ENCODE measurements around the gene ERC1.
"Not testable (repeated sequence)": the region's sequence is repeated elsewhere in the genome, so short reads cannot be mapped to it uniquely, and the experiment has no call there.

The ERC1 gene

GRCh38 chr12:1046727-1047126, 55.7 kb downstream of the ERC1 start:
- TF ChIP-seq EZH2 (IDR thresholded peaks at IDR 0.05) = no peak
- no peak for TF ChIP-seq FOXP2 (optimal IDR thresholded peaks at IDR 0.05; ENCODE audit: control extremely low read depth, extremely low read length, insufficient read depth)
- TF ChIP-seq POLR2AphosphoS5 (IDR thresholded peaks at IDR 0.05; ENCODE audit: borderline replicate concordance, low read depth, low read length) = no peak
- Histone ChIP-seq H3K27ac (no peak overlapping the region), H3K9ac (ENCODE audit: insufficient read length) (no peak overlapping the region), H3K4me3 (no peak overlapping the region), H3K36me3 (ENCODE audit: insufficient read depth, low read length) (no peaks in the 10 kb centered on the region), H3K9me3 (ENCODE audit: low read depth, low read length) (no peaks in the 10 kb centered on the region)
- no peak for DNase-seq (ENCODE audit: low read depth, low spot score)

GRCh38 chr12:1047898-1048660, 57.1 kb downstream of the ERC1 start:
- DNase-seq (ENCODE audit: low read depth, low spot score) = peak; percentile 22
- peak overlapping the region; percentile 50; the same call in 1 of the 2 replicates for H3K27ac ChIP-seq

GRCh38 chr12:1050059-1050707, 59.2 kb downstream of the ERC1 start:
- H3K9ac ChIP-seq (ENCODE audit: insufficient read length) = no peak overlapping the region
- H3K27ac ChIP-seq = no peak overlapping the region
- H3K9me3 ChIP-seq (ENCODE audit: low read depth, low read length) = no peaks in the 10 kb centered on the region
- TF ChIP-seq POLR2AphosphoS5 (IDR thresholded peaks at IDR 0.05; ENCODE audit: borderline replicate concordance, low read depth, low read length) (no peak), FOXP2 (optimal IDR thresholded peaks at IDR 0.05; ENCODE audit: control extremely low read depth, extremely low read length, insufficient read depth) (no peak), EZH2 (IDR thresholded peaks at IDR 0.05) (no peak)
- no peak overlapping the region for H3K4me3 ChIP-seq
- no peaks in the 10 kb centered on the region for H3K36me3 ChIP-seq (ENCODE audit: insufficient read depth, low read length)
- no peak for DNase-seq (ENCODE audit: low read depth, low spot score)

More at GRCh38 chr12:1047898-1048660, 57.1 kb downstream of the ERC1 start:
- Histone ChIP-seq H3K9me3 (ENCODE audit: low read depth, low read length) (no peaks in the 10 kb centered on the region), H3K36me3 (ENCODE audit: insufficient read depth, low read length) (no peaks in the 10 kb centered on the region), H3K4me3 (peak overlapping the region; percentile 39), H3K9ac (ENCODE audit: insufficient read length) (no peak overlapping the region)
- TF ChIP-seq EZH2 (IDR thresholded peaks at IDR 0.05) (no peak), POLR2AphosphoS5 (IDR thresholded peaks at IDR 0.05; ENCODE audit: borderline replicate concordance, low read depth, low read length) (no peak), FOXP2 (optimal IDR thresholded peaks at IDR 0.05; ENCODE audit: control extremely low read depth, extremely low read length, insufficient read depth) (no peak)

- not testable (repeated sequence) for H3K9me3 ChIP-seq (ENCODE audit: low read depth, low read length); H3K27ac ChIP-seq; H3K4me3 ChIP-seq; H3K36me3 ChIP-seq (ENCODE audit: insufficient read depth, low read length); H3K9ac ChIP-seq (ENCODE audit: insufficient read length); DNase-seq (ENCODE audit: low read depth, low spot score)
These were observed 60.6 kb downstream of the ERC1 start for GRCh38 chr12:1051672-1052071.

GRCh38 chr12:1053690-1054089, 62.7 kb downstream of the ERC1 start:
- Histone ChIP-seq H3K9ac (ENCODE audit: insufficient read length) (no peak overlapping the region), H3K4me3 (no peak overlapping the region), H3K27ac (no peak overlapping the region), H3K36me3 (ENCODE audit: insufficient read depth, low read length) (no peaks in the 10 kb centered on the region), H3K9me3 (ENCODE audit: low read depth, low read length) (peaks cover 7% of the 10 kb centered on the region; the same call in 1 of the 2 replicates)
- no peak for DNase-seq (ENCODE audit: low read depth, low spot score)
- TF ChIP-seq POLR2AphosphoS5 (IDR thresholded peaks at IDR 0.05; ENCODE audit: borderline replicate concordance, low read depth, low read length) = no peak
- TF ChIP-seq FOXP2 (optimal IDR thresholded peaks at IDR 0.05; ENCODE audit: control extremely low read depth, extremely low read length, insufficient read depth) = no peak

- no peak for DNase-seq (ENCODE audit: low read depth, low spot score)
- 0 out of 2 replicates have a peak, but pooled peaks cover 3% of the 10 kb centered on the region for H3K36me3 ChIP-seq (ENCODE audit: insufficient read depth, low read length)
- no peak overlapping the region for H3K4me3 ChIP-seq
- H3K27ac ChIP-seq = 0 out of 2 replicates have a peak overlapping the region, but pooled peaks have one; percentile 19
- no peak overlapping the region for H3K9ac ChIP-seq (ENCODE audit: insufficient read length)
- H3K9me3 ChIP-seq (ENCODE audit: low read depth, low read length) = peaks cover 8% of the 10 kb centered on the region; the same call in 1 of the 2 replicates
- TF ChIP-seq FOXP2 (optimal IDR thresholded peaks at IDR 0.05; ENCODE audit: control extremely low read depth, extremely low read length, insufficient read depth) (no peak), POLR2AphosphoS5 (IDR thresholded peaks at IDR 0.05; ENCODE audit: borderline replicate concordance, low read depth, low read length) (no peak), EZH2 (IDR thresholded peaks at IDR 0.05) (no peak)
These were observed 63.3 kb downstream of the ERC1 start for GRCh38 chr12:1054117-1054870.

GRCh38 chr12:1056390-1056789, 65.4 kb downstream of the ERC1 start:
- H3K36me3 ChIP-seq (ENCODE audit: insufficient read depth, low read length) = 0 out of 2 replicates have a peak, but pooled peaks cover 3% of the 10 kb centered on the region
- no peak overlapping the region for H3K27ac ChIP-seq
- H3K9me3 ChIP-seq (ENCODE audit: low read depth, low read length) = peaks cover 13% of the 10 kb centered on the region; the same call in 1 of the 2 replicates
- no peak for DNase-seq (ENCODE audit: low read depth, low spot score)
- no peak overlapping the region for H3K4me3 ChIP-seq
- TF ChIP-seq POLR2AphosphoS5 (IDR thresholded peaks at IDR 0.05; ENCODE audit: borderline replicate concordance, low read depth, low read length) = no peak
- TF ChIP-seq EZH2 (IDR thresholded peaks at IDR 0.05) = no peak
- no peak for TF ChIP-seq FOXP2 (optimal IDR thresholded peaks at IDR 0.05; ENCODE audit: control extremely low read depth, extremely low read length, insufficient read depth)
- H3K9ac ChIP-seq (ENCODE audit: insufficient read length) = no peak overlapping the region

- Histone ChIP-seq H3K9ac (ENCODE audit: insufficient read length) (no peak overlapping the region), H3K4me3 (no peak overlapping the region), H3K27ac (no peak overlapping the region), H3K9me3 (ENCODE audit: low read depth, low read length) (peaks cover 18% of the 10 kb centered on the region; the same call in 1 of the 2 replicates), H3K36me3 (ENCODE audit: insufficient read depth, low read length) (0 out of 2 replicates have a peak, but pooled peaks cover 3% of the 10 kb centered on the region)
- DNase-seq (ENCODE audit: low read depth, low spot score) = no peak
- TF ChIP-seq POLR2AphosphoS5 (IDR thresholded peaks at IDR 0.05; ENCODE audit: borderline replicate concordance, low read depth, low read length) = no peak
- TF ChIP-seq FOXP2 (optimal IDR thresholded peaks at IDR 0.05; ENCODE audit: control extremely low read depth, extremely low read length, insufficient read depth) = no peak
- no peak for TF ChIP-seq EZH2 (IDR thresholded peaks at IDR 0.05)
These were observed 67.4 kb downstream of the ERC1 start for GRCh38 chr12:1058423-1058822.
